ENCODE results near the gene SPAG8.

SPAG8 gene

DNA sequence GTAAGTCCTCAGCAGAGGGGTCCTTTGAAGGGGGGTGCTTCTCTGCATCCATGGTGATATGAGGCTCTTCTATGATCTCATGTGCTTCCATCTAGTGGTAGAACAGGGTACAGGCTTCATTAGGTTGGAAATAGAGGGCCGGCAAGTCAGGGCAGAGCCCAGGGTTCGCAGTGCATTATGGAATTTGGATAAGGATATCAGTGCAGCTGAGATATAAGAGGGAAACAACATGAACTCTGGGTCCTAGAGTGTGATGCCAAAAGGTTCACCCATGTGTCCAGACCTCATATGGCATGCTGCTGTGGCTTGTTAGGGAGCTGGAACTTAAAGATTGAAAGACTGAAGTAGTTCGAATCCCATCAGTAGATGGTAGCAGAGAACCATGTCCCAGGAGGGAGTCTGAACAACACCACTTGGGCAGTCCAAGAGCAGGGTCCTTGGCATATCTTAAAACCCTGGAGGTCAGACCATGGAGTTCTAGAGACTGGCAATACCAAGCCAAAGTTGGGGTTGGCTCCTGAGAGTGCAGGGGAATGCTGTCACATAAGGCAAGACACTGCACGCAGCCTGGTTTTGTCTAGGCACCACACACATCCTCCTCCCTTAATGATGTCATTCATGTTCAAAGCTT lies 14.1 kb upstream of the SPAG8 start:
- Histone ChIP-seq H3K36me3 (ENCODE audit: control insufficient read depth, insufficient read depth, low read length) (no peaks in the 10 kb centered on the region), H3K4me1 (ENCODE audit: control insufficient read depth, insufficient read depth, low read length, poor library complexity, severe bottlenecking) (peaks cover 2% of the 10 kb centered on the region), H3K9me3 (ENCODE audit: control insufficient read depth, low read length) (no peaks in the 10 kb centered on the region), H3K27ac (ENCODE audit: low read depth, low read length, severe bottlenecking) (no peak overlapping the region), H3K4me3 (ENCODE audit: extremely low read depth, insufficient read depth, low read length, poor library complexity, severe bottlenecking) (no peak overlapping the region)
- WGBS, 2 experiments (ENCODE audit: insufficient coverage in 2 of 2) = 61 to 67% methylated on average over 4 of the region's 4 CpGs

DNA sequence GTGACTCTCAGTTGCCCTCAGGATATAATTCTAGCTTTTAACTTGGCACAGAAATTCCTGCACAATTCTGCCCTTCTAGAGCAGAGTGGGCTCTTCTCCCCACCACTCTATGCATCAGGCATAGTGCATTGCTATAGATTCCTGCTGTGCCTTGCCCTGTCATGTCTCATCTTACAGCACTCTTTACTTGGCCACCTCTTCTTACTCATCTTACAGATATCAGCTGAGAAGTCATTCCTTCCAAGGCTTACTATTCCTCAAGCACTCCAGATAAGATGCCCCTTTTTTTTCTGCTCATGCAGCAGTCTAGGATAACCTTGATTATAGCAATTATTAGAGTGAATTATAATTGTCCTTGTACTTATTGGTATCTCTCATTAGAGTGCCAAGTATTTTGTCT lies 10.9 kb upstream of the SPAG8 start:
- H3K9me3 ChIP-seq (ENCODE audit: control insufficient read depth, low read length) = no peaks in the 10 kb centered on the region
- H3K36me3 ChIP-seq (ENCODE audit: control insufficient read depth, insufficient read depth, low read length) = no peaks in the 10 kb centered on the region
- no peaks in the 10 kb centered on the region for H3K4me1 ChIP-seq (ENCODE audit: control insufficient read depth, insufficient read depth, low read length, poor library complexity, severe bottlenecking)
- no peak overlapping the region for H3K4me3 ChIP-seq (ENCODE audit: extremely low read depth, insufficient read depth, low read length, poor library complexity, severe bottlenecking)
- H3K27ac ChIP-seq (ENCODE audit: low read depth, low read length, severe bottlenecking) = no peak overlapping the region

DNA sequence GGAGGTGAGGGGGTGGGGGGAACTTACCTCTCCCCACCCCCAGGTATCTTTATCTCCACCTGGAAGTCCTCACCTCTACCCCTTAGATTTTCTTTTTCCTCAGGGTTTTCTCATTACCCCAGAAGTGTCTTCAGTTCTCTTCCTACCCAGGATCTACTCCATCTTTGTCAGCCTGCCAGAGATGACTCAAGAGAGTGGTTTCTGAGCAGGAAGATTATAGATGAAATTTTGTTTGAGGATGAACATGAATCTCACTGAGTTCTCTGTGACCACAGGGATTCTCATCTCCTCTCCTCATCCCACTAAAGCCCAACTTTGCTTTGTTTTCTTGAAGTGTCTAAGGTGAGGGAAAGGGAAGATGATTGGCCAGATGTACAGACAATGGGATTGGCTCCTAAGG lies 8.0 kb upstream of the SPAG8 start:
- Histone ChIP-seq H3K4me1 (ENCODE audit: control insufficient read depth, insufficient read depth, low read length, poor library complexity, severe bottlenecking) (no peaks in the 10 kb centered on the region), H3K36me3 (ENCODE audit: control insufficient read depth, insufficient read depth, low read length) (no peaks in the 10 kb centered on the region), H3K4me3 (ENCODE audit: extremely low read depth, insufficient read depth, low read length, poor library complexity, severe bottlenecking) (no peak overlapping the region), H3K27ac (ENCODE audit: low read depth, low read length, severe bottlenecking) (no peak overlapping the region), H3K9me3 (ENCODE audit: control insufficient read depth, low read length) (no peaks in the 10 kb centered on the region)

DNA sequence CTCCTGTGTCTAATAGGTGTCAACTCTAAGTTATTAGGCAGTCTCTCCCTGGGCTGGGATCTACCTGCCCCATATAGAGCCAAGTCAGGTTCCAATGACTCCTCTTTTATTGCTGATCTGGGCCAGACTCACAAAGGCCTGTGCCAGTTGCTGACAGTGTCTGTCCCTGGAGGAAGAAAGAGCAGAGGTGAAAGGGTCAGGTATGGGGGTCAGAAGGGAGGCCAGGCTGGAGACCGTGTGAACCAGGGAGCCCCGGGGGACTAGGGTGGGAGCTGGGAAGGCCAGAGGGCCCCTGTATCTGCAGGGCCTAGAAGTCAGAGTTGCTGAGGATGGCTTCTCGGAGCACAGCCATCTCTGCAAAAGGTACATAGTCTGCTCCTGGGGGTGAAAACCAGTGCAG lies 6.3 kb upstream of the SPAG8 start:
- Histone ChIP-seq H3K9me3 (ENCODE audit: control insufficient read depth, low read length) (no peaks in the 10 kb centered on the region), H3K4me1 (ENCODE audit: control insufficient read depth, insufficient read depth, low read length, poor library complexity, severe bottlenecking) (peaks cover 7% of the 10 kb centered on the region), H3K27ac (ENCODE audit: low read depth, low read length, severe bottlenecking) (no peak overlapping the region), H3K4me3 (ENCODE audit: extremely low read depth, insufficient read depth, low read length, poor library complexity, severe bottlenecking) (no peak overlapping the region), H3K36me3 (ENCODE audit: control insufficient read depth, insufficient read depth, low read length) (no peaks in the 10 kb centered on the region)
- WGBS, 2 experiments (ENCODE audit: insufficient coverage in 2 of 2) = 94 to 95% methylated on average over 2 to 3 of the region's 3 CpGs

DNA sequence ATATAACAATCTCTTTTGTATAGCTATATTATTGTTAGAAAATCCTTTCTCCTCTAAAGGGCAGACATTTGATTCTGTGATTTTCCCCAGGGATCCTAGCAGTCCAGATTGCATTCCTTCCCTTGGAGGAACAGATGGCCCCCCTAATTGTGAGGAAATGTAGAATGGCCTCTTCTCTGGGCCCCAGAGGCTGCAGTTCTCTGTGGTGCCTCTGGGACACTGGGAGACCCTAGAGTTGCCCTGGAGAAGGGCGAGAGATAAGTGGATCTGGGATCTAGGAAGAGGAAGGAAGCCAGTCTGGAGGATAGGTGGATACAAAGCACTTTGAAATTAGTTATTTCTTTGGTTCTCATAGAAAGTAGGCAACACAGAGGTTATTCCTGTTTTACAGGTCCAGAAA lies 4.6 kb upstream of the SPAG8 start:
- no peak overlapping the region for H3K27ac ChIP-seq (ENCODE audit: low read depth, low read length, severe bottlenecking)
- H3K36me3 ChIP-seq (ENCODE audit: control insufficient read depth, insufficient read depth, low read length) = no peaks in the 10 kb centered on the region
- no peak overlapping the region for H3K4me3 ChIP-seq (ENCODE audit: extremely low read depth, insufficient read depth, low read length, poor library complexity, severe bottlenecking)
- no peaks in the 10 kb centered on the region for H3K9me3 ChIP-seq (ENCODE audit: control insufficient read depth, low read length)
- peaks cover 16% of the 10 kb centered on the region for H3K4me1 ChIP-seq (ENCODE audit: control insufficient read depth, insufficient read depth, low read length, poor library complexity, severe bottlenecking)
- WGBS, 2 experiments (ENCODE audit: insufficient coverage in 2 of 2) = 86% methylated on average over 1 of the region's 1 CpG; no CpG with 5 or more reads in 1 of the 2 experiments

DNA sequence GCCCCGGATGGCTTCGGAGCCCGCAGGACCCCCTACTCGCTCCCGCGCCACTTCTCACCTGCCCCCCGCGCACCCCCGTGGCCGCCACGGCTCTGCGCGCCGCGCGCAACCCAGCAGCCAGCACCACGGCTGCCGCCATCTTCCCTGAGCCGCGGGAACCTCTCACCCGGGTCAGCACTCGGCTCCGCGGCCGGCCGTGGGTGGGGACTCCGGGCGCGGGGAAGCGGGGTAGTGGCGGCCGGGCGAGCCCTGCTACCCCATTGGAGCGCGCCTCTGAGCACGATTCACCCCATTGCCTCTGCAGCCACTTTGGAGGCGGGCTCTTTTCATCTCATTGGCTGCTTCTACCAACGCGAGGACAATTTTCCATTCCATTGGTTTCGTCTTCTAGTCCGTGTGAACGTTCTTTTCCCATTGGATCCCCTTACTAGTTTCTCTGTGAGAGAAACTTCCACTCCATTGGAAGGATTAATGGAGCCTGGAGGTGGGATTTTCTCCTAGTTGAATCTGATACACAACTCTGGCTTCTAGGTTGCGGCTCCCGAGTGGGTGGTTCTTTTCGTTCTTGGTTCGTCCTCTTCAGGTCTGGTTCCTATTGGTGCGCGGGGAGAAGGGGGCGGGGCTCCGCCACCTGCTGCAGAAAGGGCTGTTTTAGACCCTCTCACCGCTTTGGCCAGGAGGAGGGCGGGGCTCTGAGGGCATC lies 2.9 kb upstream of the SPAG8 start, which contains the start of gene HINT2:
TSS of gene HINT2 (minus strand) at position 202 of the 703 bp plus-strand sequence. CDS start at position 139, 63 bp downstream.
- Histone ChIP-seq H3K9me3 (ENCODE audit: control insufficient read depth, low read length) (no peaks in the 10 kb centered on the region), H3K4me3 (ENCODE audit: extremely low read depth, insufficient read depth, low read length, poor library complexity, severe bottlenecking) (peak within 1 kb of the TSS; percentile 95), H3K27ac (ENCODE audit: low read depth, low read length, severe bottlenecking) (peak within 1 kb of the TSS; percentile 91), H3K4me1 (ENCODE audit: control insufficient read depth, insufficient read depth, low read length, poor library complexity, severe bottlenecking) (peaks cover 18% of the 10 kb centered on the region), H3K36me3 (ENCODE audit: control insufficient read depth, insufficient read depth, low read length) (peaks cover 3% of the 10 kb centered on the region)
- WGBS, 2 experiments (ENCODE audit: insufficient coverage in 2 of 2) = 0% methylated on average over 44 to 48 of the region's 52 CpGs

DNA sequence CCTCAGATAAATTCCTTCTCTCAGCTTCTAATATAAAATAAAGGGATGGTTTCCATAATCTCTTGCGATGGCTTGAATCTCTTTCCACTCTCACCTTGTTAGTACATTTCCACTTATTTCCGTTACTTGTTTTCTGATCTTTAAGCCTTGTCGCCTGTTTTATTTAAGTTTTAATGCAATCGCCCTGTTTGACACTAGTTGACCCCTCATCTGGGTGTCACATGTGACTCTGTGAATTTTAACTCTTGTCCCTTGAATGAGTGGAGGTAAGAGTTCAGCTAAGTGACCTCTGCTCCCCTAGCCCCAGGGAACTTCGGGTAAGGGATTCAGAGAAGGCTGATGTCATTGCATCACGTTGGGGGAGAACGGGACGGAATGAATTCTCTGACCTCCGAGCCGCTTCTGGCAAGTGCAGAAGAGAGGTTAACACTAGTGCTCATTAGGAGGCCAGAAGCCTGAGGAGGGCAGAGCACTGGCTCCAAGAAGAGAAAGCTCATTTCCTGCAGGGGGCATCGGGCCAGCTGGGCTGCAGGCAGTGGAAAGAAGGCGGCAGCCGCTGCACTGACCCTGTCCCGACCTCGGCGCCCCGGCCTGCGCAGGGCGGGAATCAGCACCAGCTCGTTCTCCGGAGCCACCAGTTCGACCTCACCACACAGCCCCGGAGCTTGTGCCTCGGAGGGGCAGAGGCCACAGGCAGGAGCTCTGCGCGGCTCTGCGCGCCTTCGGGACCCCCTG lies 2.2 kb upstream of the SPAG8 start:
- peak overlapping the region; percentile 95 for H3K4me3 ChIP-seq (ENCODE audit: extremely low read depth, insufficient read depth, low read length, poor library complexity, severe bottlenecking)
- peaks cover 10% of the 10 kb centered on the region for H3K36me3 ChIP-seq (ENCODE audit: control insufficient read depth, insufficient read depth, low read length)
- peaks cover 18% of the 10 kb centered on the region for H3K4me1 ChIP-seq (ENCODE audit: control insufficient read depth, insufficient read depth, low read length, poor library complexity, severe bottlenecking)
- WGBS, 2 experiments (ENCODE audit: insufficient coverage in 2 of 2) = 5 to 16% methylated on average over 22 to 25 of the region's 29 CpGs
- peak overlapping the region; percentile 91 for H3K27ac ChIP-seq (ENCODE audit: low read depth, low read length, severe bottlenecking)
- no peaks in the 10 kb centered on the region for H3K9me3 ChIP-seq (ENCODE audit: control insufficient read depth, low read length)

DNA sequence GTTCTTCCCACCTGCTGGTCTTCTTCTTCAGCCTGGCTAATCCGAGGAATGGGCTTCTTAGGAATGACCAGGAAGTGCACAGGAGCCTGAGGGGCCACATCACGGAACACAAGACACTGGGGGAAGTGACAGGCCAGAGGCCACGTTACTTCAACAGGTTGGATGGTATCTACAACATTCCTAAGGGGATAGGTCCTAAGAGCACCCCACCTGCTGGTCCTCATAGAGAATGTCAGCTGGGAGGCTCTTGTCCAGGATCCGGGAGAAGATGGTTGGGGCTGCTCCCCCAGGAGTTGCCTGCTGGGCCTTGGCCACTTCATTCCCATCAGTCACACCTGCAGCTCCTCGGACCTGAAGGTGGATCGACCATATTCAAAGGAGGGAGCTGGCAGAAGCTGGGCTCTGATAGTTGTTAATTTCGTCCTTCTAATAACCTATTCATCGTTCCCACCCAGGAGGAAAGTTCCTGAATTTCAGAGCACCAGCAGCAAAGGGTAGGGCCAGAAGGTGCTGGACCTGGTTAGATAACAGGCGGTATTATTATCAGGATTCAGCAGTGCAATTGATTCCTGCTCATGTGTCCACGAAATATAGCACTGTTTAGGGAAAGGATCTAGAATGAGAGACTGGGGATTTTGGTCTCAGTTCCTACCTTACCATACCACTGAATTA lies 1.5 kb upstream of the SPAG8 start:
- Histone ChIP-seq H3K36me3 (ENCODE audit: control insufficient read depth, insufficient read depth, low read length) (peaks cover 17% of the 10 kb centered on the region), H3K4me1 (ENCODE audit: control insufficient read depth, insufficient read depth, low read length, poor library complexity, severe bottlenecking) (peaks cover 18% of the 10 kb centered on the region), H3K9me3 (ENCODE audit: control insufficient read depth, low read length) (no peaks in the 10 kb centered on the region), H3K4me3 (ENCODE audit: extremely low read depth, insufficient read depth, low read length, poor library complexity, severe bottlenecking) (peak overlapping the region; percentile 95), H3K27ac (ENCODE audit: low read depth, low read length, severe bottlenecking) (peak overlapping the region; percentile 91)
- WGBS, 2 experiments (ENCODE audit: insufficient coverage in 2 of 2) = 83 to 93% methylated on average over 5 to 8 of the region's 10 CpGs

DNA sequence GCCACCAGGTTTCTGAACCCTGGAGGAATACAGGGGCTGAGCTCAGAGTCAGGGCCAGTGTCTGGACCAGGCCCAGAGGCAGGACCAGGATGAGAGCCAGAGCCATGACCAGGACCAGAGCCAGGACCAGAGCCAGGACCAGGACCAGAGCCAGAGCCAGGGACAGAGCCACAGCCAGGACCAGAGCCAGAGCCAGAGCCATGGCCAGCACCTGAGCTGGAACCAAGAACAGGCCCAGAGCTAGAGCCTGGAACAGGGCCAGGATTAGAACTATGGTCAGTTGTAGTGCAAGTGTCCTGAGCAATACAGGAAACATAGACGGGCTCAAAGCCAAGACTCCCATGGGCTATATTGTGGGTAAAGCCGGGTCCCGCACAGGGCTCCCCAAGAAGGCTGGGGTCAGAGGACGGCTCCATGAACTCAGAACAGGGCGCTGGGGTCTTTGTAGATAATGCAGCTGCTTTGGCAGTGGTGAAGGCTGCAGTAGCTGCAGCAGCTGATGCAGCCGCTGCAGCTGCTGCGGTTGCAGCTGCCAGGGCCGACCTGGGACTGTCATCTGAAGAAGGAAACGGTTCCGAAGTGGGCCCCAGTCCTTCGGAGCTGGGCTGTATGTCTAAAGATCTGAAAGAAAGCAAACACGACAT lies 559 bp downstream of the SPAG8 start:
- Histone ChIP-seq H3K36me3 (ENCODE audit: control insufficient read depth, insufficient read depth, low read length) (peaks cover 36% of the 10 kb centered on the region), H3K9me3 (ENCODE audit: control insufficient read depth, low read length) (no peaks in the 10 kb centered on the region), H3K27ac (ENCODE audit: low read depth, low read length, severe bottlenecking) (peak overlapping the region; percentile 33), H3K4me1 (ENCODE audit: control insufficient read depth, insufficient read depth, low read length, poor library complexity, severe bottlenecking) (peaks cover 18% of the 10 kb centered on the region), H3K4me3 (ENCODE audit: extremely low read depth, insufficient read depth, low read length, poor library complexity, severe bottlenecking) (peak overlapping the region; percentile 28)
- WGBS, 2 experiments (ENCODE audit: insufficient coverage in 2 of 2) = 44 to 50% methylated on average over 12 of the region's 12 CpGs

DNA sequence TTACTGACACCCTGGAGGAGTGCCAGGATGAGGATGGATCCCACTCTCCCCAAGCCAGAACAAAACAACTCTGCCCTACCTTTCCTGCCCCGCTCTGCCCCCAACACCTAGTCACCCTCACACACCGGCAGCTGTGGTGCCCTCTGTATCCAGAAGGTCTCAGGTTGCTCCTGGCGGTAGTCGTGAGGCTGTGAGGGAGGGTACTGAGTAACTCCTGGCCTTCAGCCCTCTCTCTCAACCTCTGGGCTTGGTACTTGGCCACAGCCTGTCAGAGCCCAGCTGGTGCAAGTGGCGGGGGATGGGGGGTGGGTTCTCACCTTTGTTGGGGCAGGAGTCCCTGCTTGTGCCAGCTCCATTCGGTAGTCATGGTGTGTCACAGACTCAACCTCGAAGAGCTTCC lies 1.9 kb downstream of the SPAG8 start:
- H3K36me3 ChIP-seq (ENCODE audit: control insufficient read depth, insufficient read depth, low read length) = peaks cover 49% of the 10 kb centered on the region
- H3K9me3 ChIP-seq (ENCODE audit: control insufficient read depth, low read length) = no peaks in the 10 kb centered on the region
- 88 to 100% methylated on average over 2 to 3 of the region's 7 CpGs for WGBS, 2 experiments (ENCODE audit: insufficient coverage in 2 of 2)
- H3K27ac ChIP-seq (ENCODE audit: low read depth, low read length, severe bottlenecking) = no peak overlapping the region
- peaks cover 18% of the 10 kb centered on the region for H3K4me1 ChIP-seq (ENCODE audit: control insufficient read depth, insufficient read depth, low read length, poor library complexity, severe bottlenecking)
- H3K4me3 ChIP-seq (ENCODE audit: extremely low read depth, insufficient read depth, low read length, poor library complexity, severe bottlenecking) = no peak overlapping the region

Data from mesodermal cell (in vitro differentiated cells).